NCI-H2171 (cell line): ENCODE data around the gene TIMM23.
"Not testable (repeated sequence)": the region's sequence is repeated elsewhere in the genome, so short reads cannot be mapped to it uniquely, and the experiment has no call there.

Source experiments
- DNase-seq: peaks from one replicate; lab custom pipeline; 2025; lab: John Stamatoyannopoulos, UW

The TIMM23 gene

DNA sequence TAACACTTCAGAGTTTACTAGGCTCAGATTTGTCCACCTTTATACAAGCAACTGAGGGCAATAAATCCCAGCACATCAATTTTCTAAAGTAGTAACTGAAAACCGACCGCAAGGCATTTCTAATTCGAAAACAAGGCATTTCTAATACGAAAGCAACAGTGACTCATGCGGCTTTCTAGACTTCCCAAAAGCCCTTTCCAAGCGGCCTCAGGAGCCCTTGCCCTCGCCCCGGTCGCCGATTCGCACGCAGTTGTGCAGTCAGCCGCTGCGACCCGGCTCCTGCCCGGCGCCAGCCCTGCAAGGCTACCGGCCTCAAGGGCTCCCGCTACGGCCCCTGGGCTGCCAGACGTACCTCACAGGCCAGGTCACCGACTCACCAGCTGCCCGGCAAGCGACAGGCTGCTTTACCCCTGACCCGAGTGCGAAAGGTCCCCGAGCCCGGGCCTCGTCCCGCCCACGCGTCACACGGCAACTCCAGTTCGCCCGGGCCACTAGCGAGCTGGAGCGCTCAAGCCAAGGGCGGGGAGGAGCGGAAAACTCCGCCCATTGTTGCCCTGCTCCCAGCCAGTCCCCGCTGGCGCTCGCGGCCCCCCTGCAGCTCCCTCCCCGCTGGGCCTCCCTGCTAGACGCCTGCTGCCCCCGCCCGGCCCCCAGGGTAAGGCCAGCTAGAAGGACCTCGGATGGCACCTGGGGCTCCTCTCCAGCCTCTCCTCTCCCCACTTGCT lies 50.9 kb downstream of the TIMM23 start:
- DNase-seq = peak; percentile 70

- DNase-seq = no peak
Observed at GRCh38 chr10:46024948-46025347, 52.7 kb downstream of the TIMM23 start.

DNA sequence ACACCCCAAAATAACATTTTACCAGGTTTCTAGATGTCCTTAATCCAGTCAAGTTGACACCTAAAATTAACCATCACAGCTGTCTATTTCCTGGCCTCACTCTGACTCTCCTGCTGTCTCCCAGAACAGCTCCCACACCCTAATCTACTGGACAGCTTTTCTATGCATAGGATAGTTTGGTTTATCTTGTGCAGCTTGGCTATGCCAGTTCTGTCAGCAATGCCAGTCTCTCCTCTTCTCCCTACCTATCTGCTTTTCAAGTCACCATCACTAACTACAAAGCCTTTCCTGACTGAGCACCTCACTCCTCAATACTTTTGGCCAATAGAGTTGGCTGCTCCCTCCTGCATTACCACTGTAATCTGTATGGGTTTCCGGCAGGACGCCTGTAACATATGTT lies 53.1 kb downstream of the TIMM23 start:
- DNase-seq = no peak

DNA sequence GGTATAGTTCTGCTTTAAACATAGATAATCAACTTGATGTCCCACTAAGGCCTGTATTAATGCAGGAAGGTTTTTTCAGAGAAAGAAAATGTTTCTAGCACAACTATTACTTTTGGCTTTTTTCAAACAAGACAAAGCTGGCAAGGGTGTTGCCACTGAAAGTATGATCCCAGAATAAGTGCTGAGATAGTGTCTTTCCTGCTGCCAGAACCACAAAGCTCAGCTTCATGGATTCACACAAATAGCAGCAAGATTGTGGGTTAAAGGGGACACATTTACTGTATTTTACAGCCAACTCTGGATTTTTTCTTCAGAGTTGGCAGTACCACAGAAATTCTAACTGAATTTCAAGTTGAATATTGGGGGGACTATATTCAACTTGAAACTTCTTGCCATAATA lies 53.8 kb downstream of the TIMM23 start:
- DNase-seq = no peak

DNA sequence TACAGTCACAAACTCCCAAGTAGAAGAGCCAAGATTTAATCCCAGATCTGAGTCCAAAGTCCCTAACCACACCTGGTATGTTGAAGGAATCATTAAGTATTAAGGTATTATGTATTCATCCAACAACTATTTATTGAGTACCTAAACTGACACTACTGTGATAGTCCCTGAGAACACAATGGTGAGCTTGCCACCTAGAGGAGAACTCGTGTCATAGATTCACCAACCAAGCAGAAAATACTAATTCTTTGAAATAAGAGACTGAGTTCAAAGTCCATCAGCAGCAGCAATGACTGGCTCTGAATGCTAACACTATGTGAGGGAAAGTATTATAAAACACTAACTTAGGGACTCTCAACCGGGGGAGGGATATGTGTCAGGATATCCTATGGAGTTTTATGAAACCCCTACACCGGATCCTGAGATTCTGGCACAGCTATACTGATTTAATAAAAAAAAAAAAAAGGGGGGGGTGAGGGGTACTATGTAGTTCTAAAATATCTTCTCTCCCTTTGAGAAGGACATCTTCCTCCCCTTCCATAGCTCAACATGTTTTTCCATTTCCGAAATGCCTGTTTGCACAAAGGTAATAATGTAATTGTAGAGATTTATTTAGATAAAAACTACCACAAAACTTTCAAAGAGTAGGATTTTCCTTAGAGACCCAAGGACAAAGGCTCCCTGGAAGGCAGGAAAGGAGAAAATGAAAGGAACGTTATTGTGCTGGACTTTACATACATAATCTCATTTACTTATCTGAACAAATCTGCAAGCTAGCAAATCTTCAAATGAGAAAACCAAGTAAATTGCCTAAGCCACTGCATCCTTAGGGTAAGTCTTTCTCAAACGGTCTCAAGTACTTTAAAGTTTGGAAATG lies 56.5 kb downstream of the TIMM23 start:
- DNase-seq = no peak

GRCh38 chr10:46029461-46030030 lies 57.3 kb downstream of the TIMM23 start:
- DNase-seq = no peak

- peak; percentile 86 for DNase-seq
Observed at GRCh38 chr10:46030091-46030937, 58.0 kb downstream of the TIMM23 start, which contains the start of gene NCOA4. TSS of gene NCOA4 (minus strand) at chr10:46030623. CDS start at chr10:46016680, 13,943 bp downstream.

DNA sequence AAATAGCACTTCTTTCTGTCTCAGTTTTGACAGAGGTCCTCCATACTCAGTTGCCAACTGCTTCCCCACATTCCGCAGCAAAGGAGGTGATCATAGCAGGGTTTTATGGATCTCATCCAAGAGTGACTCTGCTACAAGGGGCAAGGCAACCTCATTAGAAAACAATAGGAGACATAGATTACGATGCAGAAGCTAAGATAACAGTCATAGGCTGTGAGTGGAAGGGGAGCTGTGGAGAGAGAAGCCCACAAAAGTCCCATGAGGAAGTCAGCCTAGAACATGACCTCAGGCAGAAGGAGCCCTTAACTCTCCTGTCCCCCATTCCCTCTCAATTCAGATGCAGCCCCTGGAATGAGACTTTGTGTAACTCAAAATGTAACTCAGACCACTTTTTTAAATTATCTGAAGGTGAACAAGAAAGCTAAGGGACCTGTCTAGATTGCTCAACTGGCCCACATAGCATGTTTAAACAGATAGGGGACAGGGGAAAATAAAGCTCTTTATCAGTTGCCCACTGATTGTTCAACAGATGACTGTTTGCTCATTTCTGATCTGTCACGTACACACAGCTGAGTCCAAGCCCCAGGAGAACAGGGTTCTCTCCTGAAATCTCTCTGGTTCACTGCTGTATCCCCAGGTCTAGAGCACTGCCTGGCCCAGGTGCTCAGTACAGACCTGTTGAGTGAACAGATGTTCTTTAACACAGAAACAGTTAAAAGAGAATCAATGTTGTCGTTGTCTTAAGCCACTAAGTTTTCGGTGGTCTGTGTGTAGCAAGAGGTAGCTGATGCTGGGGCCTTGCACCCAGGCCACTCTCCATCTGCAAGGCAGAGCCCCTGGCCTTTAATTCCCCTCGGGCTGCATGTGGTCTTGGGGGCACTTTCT lies 59.6 kb downstream of the TIMM23 start:
- DNase-seq = no peak

GRCh38 chr10:46033602-46034011 lies 61.3 kb downstream of the TIMM23 start:
- DNase-seq = no peak

- no peak for DNase-seq
Observed at GRCh38 chr10:46035923-46036849, 63.9 kb downstream of the TIMM23 start.

GRCh38 chr10:46037107-46037825 lies 65.0 kb downstream of the TIMM23 start:
- DNase-seq = no peak

- DNase-seq = no peak
Observed at GRCh38 chr10:46040004-46040403, 67.7 kb downstream of the TIMM23 start.

GRCh38 chr10:46042527-46042926 lies 70.2 kb downstream of the TIMM23 start:
- DNase-seq = peak; percentile 39

- DNase-seq = no peak
Observed at GRCh38 chr10:46046261-46046660, 74.0 kb downstream of the TIMM23 start, which contains the start of gene MSMB. TSS of gene MSMB (minus strand) at chr10:46046269. CDS start at chr10:46046237, 32 bp downstream.

- peak; percentile 19 for DNase-seq
Observed at GRCh38 chr10:46048152-46048551, 75.9 kb downstream of the TIMM23 start.

- DNase-seq = not testable (repeated sequence)
Observed at GRCh38 chr10:46049497-46049831, 77.2 kb downstream of the TIMM23 start.

GRCh38 chr10:46050941-46051623 lies 78.8 kb downstream of the TIMM23 start:
- no peak for DNase-seq

DNA sequence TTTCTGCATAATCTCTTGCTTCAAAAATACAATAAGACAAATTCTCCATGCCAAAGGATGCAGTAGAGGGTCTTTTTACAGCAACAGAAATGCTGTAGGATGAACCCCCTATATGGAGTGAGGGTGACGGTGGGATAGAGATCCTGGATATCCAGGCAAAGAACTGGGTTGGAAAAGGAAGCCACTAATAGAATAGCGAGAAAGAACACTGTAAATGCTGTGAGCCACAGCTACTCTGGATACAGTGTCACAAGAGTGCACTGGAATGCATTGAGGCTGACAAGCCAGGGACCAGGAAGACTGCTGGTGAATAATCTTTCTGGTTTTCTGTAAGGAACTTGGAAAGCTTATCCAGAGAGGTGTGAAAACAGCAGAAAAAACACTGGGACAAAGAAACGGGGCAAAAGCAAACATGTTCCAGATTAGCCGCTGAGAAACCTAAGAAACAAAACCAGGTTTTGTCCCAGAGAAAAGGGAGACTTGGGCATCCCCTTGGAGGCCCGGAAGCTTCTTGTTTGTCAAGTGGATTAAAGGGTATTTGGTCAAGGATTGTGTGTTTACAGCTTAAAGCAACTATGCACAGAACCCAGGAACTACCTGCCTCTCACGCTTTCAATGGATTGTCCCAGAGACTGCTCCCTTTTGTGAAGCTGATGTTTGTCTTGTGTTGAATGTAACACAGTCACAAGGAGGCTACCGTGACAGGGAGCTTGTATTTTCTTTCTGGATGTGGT lies 79.9 kb downstream of the TIMM23 start:
- no peak for DNase-seq
